IMR-90 (cell line): ENCODE data around the gene PLXNA4. TPM values are rescaled to one million over a fixed set of nuclear protein-coding genes. Genes with fewer than 3 reads are reported as not detected.

Source experiments
- ATAC-seq: fragments of 200-7000 bp; cut with Tn5 transposase; 2 replicates; pipeline ENCODE4 v1.9.1; 2020; ENCODE audit warnings: low read depth, mild to moderate bottlenecking, moderate library complexity
- BruUV-seq: library from RNA; stranded (reverse); fragments of 400-500 nt; replicated peaks from 2 replicates; lab custom pipeline; 2021; lab: Mats Ljungman, UMichigan
- CTCF ChIA-PET: fragments of 300-600 bp; formaldehyde crosslinking; extraction: SDS; loops from one replicate; lab custom pipeline; 2021; ENCODE audit warnings: antibody characterized with exemption; lab: Yijun Ruan, JAX
- POLR2A ChIA-PET: fragments of 300-600 bp; sonication (Branson Sonifier 250); formaldehyde crosslinking; loops from one replicate; lab custom pipeline; 2022; ENCODE audit warnings: antibody characterized with exemption; ENCODE audit not compliant: unreplicated experiment; lab: Charles Lee
- DNase-seq: peaks from one replicate; pipeline ENCODE4 v3.0.0; 2013
- H2AFZ ChIP-seq: replicated peaks from 2 replicates; pipeline ENCODE3; 2013; ENCODE audit warnings: low read length, mild to moderate bottlenecking; ENCODE audit not compliant: poor library complexity
- H2AK5ac ChIP-seq: 2 replicates; pipeline ENCODE4 v1.6.1; 2013; ENCODE audit warnings: low read depth, low read length, inconsistent platforms
- H2AK9ac ChIP-seq: replicated peaks from 2 replicates; pipeline ENCODE3; 2013; ENCODE audit warnings: mild to moderate bottlenecking, low read depth, low read length, moderate library complexity; ENCODE audit not compliant: poor library complexity
- H2BK120ac ChIP-seq: 2 replicates; pipeline ENCODE4 v1.6.1; 2013; ENCODE audit warnings: low read depth, low read length, inconsistent platforms
- H2BK15ac ChIP-seq: 3 replicates; pipeline ENCODE4 v1.6.1; 2013; ENCODE audit warnings: low read depth, low read length, inconsistent platforms
- H2BK20ac ChIP-seq: 2 replicates; pipeline ENCODE4 v1.6.1; 2013; ENCODE audit warnings: low read depth, mild to moderate bottlenecking, inconsistent platforms, low read length, moderate library complexity
- H2BK5ac ChIP-seq: 2 replicates; pipeline ENCODE4 v1.6.1; 2013; ENCODE audit warnings: mild to moderate bottlenecking, low read depth, low read length, inconsistent platforms; ENCODE audit not compliant: poor library complexity, severe bottlenecking
- H3K14ac ChIP-seq: replicated peaks from 2 replicates; pipeline ENCODE4 v1.6.1; 2013; ENCODE audit warnings: low read depth, low read length, inconsistent platforms
- H3K18ac ChIP-seq: 2 replicates; pipeline ENCODE4 v1.6.1; 2013; ENCODE audit warnings: low read depth, low read length, control low read depth
- H3K23ac ChIP-seq: 2 replicates; pipeline ENCODE4 v1.6.1; 2013; ENCODE audit warnings: low read depth, low read length, inconsistent platforms
- H3K27ac ChIP-seq: 2 replicates; pipeline ENCODE4 v1.5.1; 2013; ENCODE audit warnings: mild to moderate bottlenecking, control low read depth, low read length; ENCODE audit not compliant: insufficient read depth
- H3K27me3 ChIP-seq: 2 replicates; pipeline ENCODE4 v1.6.1; 2013; ENCODE audit warnings: low read length; ENCODE audit not compliant: control insufficient read depth, insufficient read depth
- H3K36me3 ChIP-seq: 2 replicates; pipeline ENCODE4 v1.6.1; 2013; ENCODE audit warnings: low read length, mixed read lengths; ENCODE audit not compliant: control insufficient read depth, insufficient read depth
- H3K4ac ChIP-seq: 2 replicates; pipeline ENCODE4 v1.6.1; 2013; ENCODE audit warnings: low read depth, low read length, inconsistent platforms
- H3K4me1 ChIP-seq: 2 replicates; pipeline ENCODE4 v1.6.1; 2013; ENCODE audit warnings: low read length, mixed read lengths; ENCODE audit not compliant: control insufficient read depth, insufficient read depth
- H3K4me2 ChIP-seq: 2 replicates; pipeline ENCODE4 v1.6.1; 2013; ENCODE audit warnings: low read depth, mild to moderate bottlenecking, control low read depth, low read length, moderate library complexity
- H3K4me3 ChIP-seq: 2 replicates; pipeline ENCODE4 v1.5.1; 2013; ENCODE audit warnings: low read depth, mild to moderate bottlenecking, control low read depth, low read length, moderate library complexity; ENCODE audit not compliant: insufficient read depth
- H3K56ac ChIP-seq: 2 replicates; pipeline ENCODE4 v1.6.1; 2013; ENCODE audit warnings: low read length, inconsistent platforms; ENCODE audit not compliant: insufficient read depth; ENCODE audit errors: extremely low read depth
- H3K79me1 ChIP-seq, 2 experiments: 2 replicates each; pipeline ENCODE4 v1.6.1; 2013; ENCODE audit warnings: low read length in 2 of 2, inconsistent platforms in 1 of 2, low read depth in 1 of 2
- H3K9ac ChIP-seq: 2 replicates; pipeline ENCODE4 v1.6.1; 2013; ENCODE audit warnings: low read depth, low read length, control low read depth
- H3K9me1 ChIP-seq: 2 replicates; pipeline ENCODE4 v1.6.1; 2013; ENCODE audit warnings: low read length, inconsistent platforms; ENCODE audit not compliant: insufficient read depth
- H3K9me3 ChIP-seq: 2 replicates; pipeline ENCODE4 v1.6.1; 2013; ENCODE audit warnings: low read length; ENCODE audit not compliant: control insufficient read depth, insufficient read depth
- H4K20me1 ChIP-seq: 2 replicates; pipeline ENCODE4 v1.6.1; 2013; ENCODE audit warnings: low read length, inconsistent platforms; ENCODE audit not compliant: insufficient read depth
- H4K5ac ChIP-seq: 2 replicates; pipeline ENCODE4 v1.6.1; 2013; ENCODE audit warnings: mild to moderate bottlenecking, low read depth, low read length, control low read depth
- H4K8ac ChIP-seq, 2 experiments: 2 replicates each; pipeline ENCODE4 v1.6.1; 2013; ENCODE audit warnings: low read depth in 2 of 2, low read length in 2 of 2, control low read depth in 1 of 2, inconsistent platforms in 1 of 2
- H4K91ac ChIP-seq: 2 replicates; pipeline ENCODE4 v1.6.1; 2013; ENCODE audit warnings: low read depth, low read length, inconsistent platforms; ENCODE audit not compliant: insufficient read depth
- BHLHE40 ChIP-seq: fragments of 150-350 bp; IDR thresholded peaks from 2 replicates; pipeline ENCODE4 v1.6.1; 2016; ENCODE audit warnings: mild to moderate bottlenecking, low read depth, low read length
- CEBPB ChIP-seq: IDR thresholded peaks from 2 replicates; pipeline ENCODE4 v1.6.1; 2012; ENCODE audit warnings: low read depth, low read length, improper control_type of control experiment
- CHD1 ChIP-seq: IDR thresholded peaks from 2 replicates; pipeline ENCODE4 v1.6.1; 2012; ENCODE audit warnings: low read depth, low read length, improper control_type of control experiment
- FOS ChIP-seq: fragments of 150-350 bp; IDR thresholded peaks from 2 replicates; pipeline ENCODE4 v1.6.1; 2016; ENCODE audit warnings: low read depth, low read length
- MAFK ChIP-seq: IDR thresholded peaks from 2 replicates; pipeline ENCODE4 v1.6.1; 2012; ENCODE audit warnings: low read depth, low read length, improper control_type of control experiment
- MAZ ChIP-seq: IDR thresholded peaks from 2 replicates; pipeline ENCODE4 v1.6.1; 2012; ENCODE audit warnings: low read depth, mild to moderate bottlenecking, low read length, improper control_type of control experiment, moderate library complexity, borderline replicate concordance
- NFE2L2 ChIP-seq: fragments of 150-350 bp; IDR thresholded peaks from 2 replicates; pipeline ENCODE4 v1.6.1; 2016; ENCODE audit warnings: low read depth, mild to moderate bottlenecking, low read length
- POLR2A ChIP-seq: IDR thresholded peaks from 2 replicates; pipeline ENCODE4 v1.6.1; 2012; ENCODE audit warnings: mild to moderate bottlenecking, low read depth, low read length
- RAD21 ChIP-seq: IDR thresholded peaks from 2 replicates; pipeline ENCODE4 v1.6.1; 2012; ENCODE audit warnings: low read length, improper control_type of control experiment
- RCOR1 ChIP-seq: IDR thresholded peaks from 2 replicates; pipeline ENCODE4 v1.6.1; 2012; ENCODE audit warnings: mild to moderate bottlenecking, low read length, improper control_type of control experiment; ENCODE audit not compliant: insufficient replicate concordance
- RFX5 ChIP-seq: IDR thresholded peaks from 2 replicates; pipeline ENCODE4 v1.8.0; 2012; ENCODE audit warnings: low read depth, mild to moderate bottlenecking, low read length, moderate library complexity
- SMC3 ChIP-seq: fragments of 150-350 bp; IDR thresholded peaks from 2 replicates; pipeline ENCODE4 v1.6.1; 2016; ENCODE audit warnings: low read depth, mild to moderate bottlenecking, antibody characterized with exemption, low read length, moderate library complexity
- WGBS, 2 experiments: methylation state at CpG; one replicate each; pipeline versions ENCODE4 v1.1.5 to v1.1.7; 2013; ENCODE audit warnings: missing lambda C conversion rate in 2 of 2; ENCODE audit not compliant: insufficient read length in 1 of 2; ENCODE audit errors: extremely low coverage in 2 of 2; 5-methylcytosine and 5-hydroxymethylcytosine counted together
- dilution Hi-C: fragments of 300-500 bp; cut with HindIII; formaldehyde crosslinking; loops from one replicate; pipeline ENCODE4 v1.14.3; 2018; ENCODE audit warnings: low sequenced_read_pairs; ENCODE audit not compliant: unreplicated experiment
- in situ Hi-C: fragments of 300-500 bp; cut with MboI; formaldehyde crosslinking; loops from 3 replicates; pipeline ENCODE4 v1.14.3; 2019; ENCODE audit warnings: low sequenced_read_pairs, inconsistent platforms, mixed read lengths
- intact Hi-C: fragments of 100-400 bp; cut with micrococcal nuclease; formaldehyde crosslinking; loops from 2 replicates; pipeline ENCODE4 v1.10.0; 2022
- polyA plus RNA-seq, 3 experiments: library from polyadenylated mRNA; depleted of rRNA; stranded (reverse); fragments of >200 nt; gene quantifications; 2 replicates each; pipeline ENCODE4 v1.2.3, GENCODE V29; 2012; ENCODE audit warnings: low replicate concordance in 1 of 3
- total RNA-seq: library from RNA; depleted of rRNA; stranded (reverse); fragments of >200 nt; gene quantifications from 2 replicates; pipeline ENCODE4 v1.2.3, GENCODE V29; 2012
- TF ChIP-seq, protein P1 (sequence below): fragments of 150-350 bp; IDR thresholded peaks from 2 replicates; pipeline ENCODE4 v1.6.1; 2017; ENCODE audit warnings: mild to moderate bottlenecking, antibody characterized with exemption, low read length, low read depth
- TF ChIP-seq, protein P2 (sequence below): conservative IDR thresholded peaks from 2 replicates; pipeline ENCODE4 v1.5.1; 2012; ENCODE audit warnings: mild to moderate bottlenecking, low read depth, low read length, improper control_type of control experiment
- TF ChIP-seq, protein P3 (sequence below): fragments of 150-350 bp; IDR thresholded peaks from 2 replicates; pipeline ENCODE4 v1.6.1; 2016; ENCODE audit warnings: low read depth, mild to moderate bottlenecking, low read length, moderate library complexity, borderline replicate concordance

The PLXNA4 gene
- total and polyA plus RNA-seq, 2 of the 4 experiments (the other 2 are of a cell fraction) = under 0.01 TPM

DNA sequence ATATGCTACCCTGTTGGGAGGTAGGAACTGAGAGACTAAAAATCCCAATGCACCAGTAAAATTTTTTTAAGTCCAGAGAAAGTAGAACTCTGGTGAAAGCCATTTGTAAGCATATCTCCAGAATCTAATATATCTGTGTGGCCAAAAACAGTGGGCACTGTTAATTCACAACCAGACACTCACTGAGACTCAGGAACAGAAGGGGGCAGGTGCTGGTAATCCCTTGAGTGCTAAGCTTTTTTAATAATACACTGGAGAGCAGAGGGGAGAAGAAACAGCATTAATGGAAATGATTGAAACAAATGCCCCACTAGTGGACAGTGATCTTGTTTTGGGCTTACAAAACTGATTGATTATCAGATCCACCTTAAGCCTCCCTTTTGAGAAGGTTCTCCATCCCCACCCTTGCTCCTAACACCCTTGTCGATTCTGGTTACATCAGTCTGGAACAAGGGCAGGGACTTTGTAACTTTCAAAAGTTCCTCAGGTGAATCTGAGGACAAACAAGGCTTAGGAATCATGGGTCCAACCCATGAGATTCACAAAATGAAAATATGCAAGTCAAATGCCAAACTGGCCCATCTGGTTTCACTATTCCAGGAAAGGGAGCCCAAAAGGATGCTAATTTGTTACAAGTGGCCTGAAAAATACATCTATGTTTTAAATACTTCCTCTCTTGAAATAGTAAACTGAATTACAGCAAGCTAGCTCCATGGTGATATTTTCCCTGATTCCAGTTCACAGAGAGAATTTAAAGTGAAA, 29.7 kb downstream of the PLXNA4 start:
- H3K18ac ChIP-seq = no peak overlapping the region
- no peak overlapping the region for H4K8ac ChIP-seq
- H3K14ac ChIP-seq = no peak overlapping the region
- H3K4me2 ChIP-seq = no peak overlapping the region
- no peak overlapping the region for H2BK20ac ChIP-seq
- H2AFZ ChIP-seq = no peak overlapping the region
- H3K79me1 ChIP-seq = no peaks in the 10 kb centered on the region
- no peak overlapping the region for H3K23ac ChIP-seq
- no peaks in the 10 kb centered on the region for H4K20me1 ChIP-seq
- ChIA-PET POLR2A (no interaction called here), CTCF (no interaction called here)
- H2BK5ac ChIP-seq = no peak overlapping the region
- H3K9me1 ChIP-seq = no peaks in the 10 kb centered on the region
- no peaks in the 10 kb centered on the region for H3K36me3 ChIP-seq
- H4K5ac ChIP-seq = no peak overlapping the region
- intact Hi-C loops (no loop called here), in situ Hi-C loops (no loop called here), dilution Hi-C loops (no loop called here)
- no peaks in the 10 kb centered on the region for H3K27me3 ChIP-seq
- no peaks in the 10 kb centered on the region for H3K9me3 ChIP-seq
- H3K9ac ChIP-seq = no peak overlapping the region
- BruUV-seq = no TSS peak
- no peak overlapping the region for H3K56ac ChIP-seq
- DNase-seq (no peak), ATAC-seq (no peak)
- WGBS, 2 experiments = no CpG with 5 or more reads among the region's 1 CpG
- H2BK15ac ChIP-seq = no peak overlapping the region
- H4K91ac ChIP-seq = no peak overlapping the region
- TF ChIP-seq POLR2A (no peak), RCOR1 (no peak), BHLHE40 (no peak), CEBPB (no peak), MAZ (no peak), FOS (no peak), RFX5 (no peak), SMC3 (no peak), MAFK (no peak), CHD1 (no peak), NFE2L2 (no peak), RAD21 (no peak)
- TF ChIP-seq, protein P1, sequence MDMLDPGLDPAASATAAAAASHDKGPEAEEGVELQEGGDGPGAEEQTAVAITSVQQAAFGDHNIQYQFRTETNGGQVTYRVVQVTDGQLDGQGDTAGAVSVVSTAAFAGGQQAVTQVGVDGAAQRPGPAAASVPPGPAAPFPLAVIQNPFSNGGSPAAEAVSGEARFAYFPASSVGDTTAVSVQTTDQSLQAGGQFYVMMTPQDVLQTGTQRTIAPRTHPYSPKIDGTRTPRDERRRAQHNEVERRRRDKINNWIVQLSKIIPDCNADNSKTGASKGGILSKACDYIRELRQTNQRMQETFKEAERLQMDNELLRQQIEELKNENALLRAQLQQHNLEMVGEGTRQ = no peak
- TF ChIP-seq, protein P2, sequence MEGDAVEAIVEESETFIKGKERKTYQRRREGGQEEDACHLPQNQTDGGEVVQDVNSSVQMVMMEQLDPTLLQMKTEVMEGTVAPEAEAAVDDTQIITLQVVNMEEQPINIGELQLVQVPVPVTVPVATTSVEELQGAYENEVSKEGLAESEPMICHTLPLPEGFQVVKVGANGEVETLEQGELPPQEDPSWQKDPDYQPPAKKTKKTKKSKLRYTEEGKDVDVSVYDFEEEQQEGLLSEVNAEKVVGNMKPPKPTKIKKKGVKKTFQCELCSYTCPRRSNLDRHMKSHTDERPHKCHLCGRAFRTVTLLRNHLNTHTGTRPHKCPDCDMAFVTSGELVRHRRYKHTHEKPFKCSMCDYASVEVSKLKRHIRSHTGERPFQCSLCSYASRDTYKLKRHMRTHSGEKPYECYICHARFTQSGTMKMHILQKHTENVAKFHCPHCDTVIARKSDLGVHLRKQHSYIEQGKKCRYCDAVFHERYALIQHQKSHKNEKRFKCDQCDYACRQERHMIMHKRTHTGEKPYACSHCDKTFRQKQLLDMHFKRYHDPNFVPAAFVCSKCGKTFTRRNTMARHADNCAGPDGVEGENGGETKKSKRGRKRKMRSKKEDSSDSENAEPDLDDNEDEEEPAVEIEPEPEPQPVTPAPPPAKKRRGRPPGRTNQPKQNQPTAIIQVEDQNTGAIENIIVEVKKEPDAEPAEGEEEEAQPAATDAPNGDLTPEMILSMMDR = no peak
- TF ChIP-seq, protein P3, sequence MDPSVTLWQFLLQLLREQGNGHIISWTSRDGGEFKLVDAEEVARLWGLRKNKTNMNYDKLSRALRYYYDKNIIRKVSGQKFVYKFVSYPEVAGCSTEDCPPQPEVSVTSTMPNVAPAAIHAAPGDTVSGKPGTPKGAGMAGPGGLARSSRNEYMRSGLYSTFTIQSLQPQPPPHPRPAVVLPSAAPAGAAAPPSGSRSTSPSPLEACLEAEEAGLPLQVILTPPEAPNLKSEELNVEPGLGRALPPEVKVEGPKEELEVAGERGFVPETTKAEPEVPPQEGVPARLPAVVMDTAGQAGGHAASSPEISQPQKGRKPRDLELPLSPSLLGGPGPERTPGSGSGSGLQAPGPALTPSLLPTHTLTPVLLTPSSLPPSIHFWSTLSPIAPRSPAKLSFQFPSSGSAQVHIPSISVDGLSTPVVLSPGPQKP = no peak
- H2AK9ac ChIP-seq = no peak overlapping the region
- no peak overlapping the region for H3K4ac ChIP-seq
- no peak overlapping the region for H3K4me3 ChIP-seq
- no peak overlapping the region for H3K27ac ChIP-seq
- no peak overlapping the region for H2BK120ac ChIP-seq
- no peaks in the 10 kb centered on the region for H3K4me1 ChIP-seq
- H2AK5ac ChIP-seq = no peak overlapping the region
